GM18519 (cell line): Measurements from ENCODE around the gene GCNT3.

ENCODE experiments used
- ATAC-seq: cut with Tn5 transposase; IDR thresholded peaks from one replicate; pipeline ENCODE4 v1.9.1; 2021; ENCODE audit warnings: mild to moderate bottlenecking, moderate library complexity; ENCODE audit not compliant: unreplicated experiment, low FRiP score

GCNT3 gene, protein sequence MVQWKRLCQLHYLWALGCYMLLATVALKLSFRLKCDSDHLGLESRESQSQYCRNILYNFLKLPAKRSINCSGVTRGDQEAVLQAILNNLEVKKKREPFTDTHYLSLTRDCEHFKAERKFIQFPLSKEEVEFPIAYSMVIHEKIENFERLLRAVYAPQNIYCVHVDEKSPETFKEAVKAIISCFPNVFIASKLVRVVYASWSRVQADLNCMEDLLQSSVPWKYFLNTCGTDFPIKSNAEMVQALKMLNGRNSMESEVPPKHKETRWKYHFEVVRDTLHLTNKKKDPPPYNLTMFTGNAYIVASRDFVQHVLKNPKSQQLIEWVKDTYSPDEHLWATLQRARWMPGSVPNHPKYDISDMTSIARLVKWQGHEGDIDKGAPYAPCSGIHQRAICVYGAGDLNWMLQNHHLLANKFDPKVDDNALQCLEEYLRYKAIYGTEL

GRCh38 chr15:59611276-59612260, at the start of gene GCNT3:
Gene GCNT3, plus strand, starts transcription at chr15:59611783. Its CDS starts 6,456 bp downstream, at chr15:59618239.
- no peak for ATAC-seq

GRCh38 chr15:59562448-59563186, 49.0 kb upstream of the GCNT3 start:
- no peak for ATAC-seq

GRCh38 chr15:59565299-59565698, 46.3 kb upstream of the GCNT3 start:
- no peak for ATAC-seq

DNA sequence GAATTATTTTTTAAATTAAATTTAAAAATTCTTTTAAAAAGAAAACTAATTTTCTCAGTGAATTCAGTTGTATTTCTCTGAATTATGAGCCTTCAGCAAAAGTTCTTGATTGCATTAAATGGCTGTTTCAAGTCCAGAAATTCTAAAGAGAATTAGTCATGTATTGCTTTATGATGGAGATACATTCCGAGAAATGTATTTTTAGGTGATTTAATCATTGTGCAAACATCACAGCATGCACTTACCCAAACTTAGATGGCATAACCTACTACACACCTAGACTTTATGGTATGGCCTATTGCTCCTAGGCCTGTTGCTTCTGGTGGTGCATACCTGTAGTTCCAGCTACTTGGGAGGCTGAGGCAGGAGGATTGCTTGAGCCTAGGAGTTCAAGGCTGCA, 44.3 kb upstream of the GCNT3 start:
- ATAC-seq = no peak

GRCh38 chr15:59569477-59569876, 42.1 kb upstream of the GCNT3 start:
- ATAC-seq = no peak

- no peak for ATAC-seq
These were observed 41.3 kb upstream of the GCNT3 start for GRCh38 chr15:59570315-59570714.

GRCh38 chr15:59571606-59572005, 40.0 kb upstream of the GCNT3 start:
- ATAC-seq = no peak

GRCh38 chr15:59583088-59583487, 28.5 kb upstream of the GCNT3 start:
- no peak for ATAC-seq

GRCh38 chr15:59587085-59587826, 24.3 kb upstream of the GCNT3 start:
- ATAC-seq = no peak

DNA sequence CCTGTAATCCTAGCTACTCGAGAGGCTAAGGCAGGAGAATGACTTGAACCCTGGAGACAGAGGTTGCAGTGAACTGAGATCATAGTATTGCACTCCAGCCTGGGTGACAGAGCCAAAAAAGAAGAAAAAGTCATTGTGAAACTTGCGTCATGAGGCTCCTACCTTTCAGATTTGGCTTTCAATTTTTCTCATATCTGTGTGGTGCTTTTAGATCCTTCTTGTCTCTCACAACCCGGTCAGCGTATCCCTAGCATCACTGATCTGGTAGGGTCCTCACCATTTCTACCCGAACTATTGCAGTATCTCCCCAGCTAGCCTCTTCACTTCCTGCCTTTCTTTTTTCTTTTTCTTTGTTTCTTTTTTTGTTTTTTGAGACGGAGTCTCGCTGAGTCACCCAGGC, 21.6 kb upstream of the GCNT3 start:
- ATAC-seq = no peak

GRCh38 chr15:59591356-59591755, 20.2 kb upstream of the GCNT3 start:
- no peak for ATAC-seq

- no peak for ATAC-seq
These were observed 17.1 kb upstream of the GCNT3 start for GRCh38 chr15:59594493-59594942.

DNA sequence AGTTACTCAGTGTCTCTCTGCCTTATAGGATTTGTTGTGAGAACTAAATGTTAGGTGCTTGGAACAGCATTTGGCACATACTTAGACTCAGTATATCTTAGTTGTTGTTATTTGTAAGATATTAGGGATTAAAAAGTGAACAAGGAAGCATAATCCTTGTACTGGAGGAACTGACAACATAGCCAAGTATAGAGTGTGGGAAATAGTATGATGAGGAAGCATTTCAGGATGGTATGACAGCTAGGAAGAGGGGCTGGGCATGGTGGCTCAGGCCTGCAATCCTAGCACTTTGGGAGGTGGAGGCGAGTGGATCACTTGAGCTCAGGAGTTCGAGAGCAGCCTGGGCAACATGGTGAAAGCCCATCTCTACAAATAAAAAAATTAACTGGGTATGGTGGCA, 16.6 kb upstream of the GCNT3 start:
- ATAC-seq = no peak

GRCh38 chr15:59595434-59595915, 16.1 kb upstream of the GCNT3 start:
- ATAC-seq = no peak

- no peak for ATAC-seq
These were observed 14.9 kb upstream of the GCNT3 start for GRCh38 chr15:59596640-59597039.

- ATAC-seq = no peak
These were observed 13.1 kb upstream of the GCNT3 start for GRCh38 chr15:59598461-59598860.

- no peak for ATAC-seq
These were observed 5.6 kb upstream of the GCNT3 start for GRCh38 chr15:59605994-59606393.

DNA sequence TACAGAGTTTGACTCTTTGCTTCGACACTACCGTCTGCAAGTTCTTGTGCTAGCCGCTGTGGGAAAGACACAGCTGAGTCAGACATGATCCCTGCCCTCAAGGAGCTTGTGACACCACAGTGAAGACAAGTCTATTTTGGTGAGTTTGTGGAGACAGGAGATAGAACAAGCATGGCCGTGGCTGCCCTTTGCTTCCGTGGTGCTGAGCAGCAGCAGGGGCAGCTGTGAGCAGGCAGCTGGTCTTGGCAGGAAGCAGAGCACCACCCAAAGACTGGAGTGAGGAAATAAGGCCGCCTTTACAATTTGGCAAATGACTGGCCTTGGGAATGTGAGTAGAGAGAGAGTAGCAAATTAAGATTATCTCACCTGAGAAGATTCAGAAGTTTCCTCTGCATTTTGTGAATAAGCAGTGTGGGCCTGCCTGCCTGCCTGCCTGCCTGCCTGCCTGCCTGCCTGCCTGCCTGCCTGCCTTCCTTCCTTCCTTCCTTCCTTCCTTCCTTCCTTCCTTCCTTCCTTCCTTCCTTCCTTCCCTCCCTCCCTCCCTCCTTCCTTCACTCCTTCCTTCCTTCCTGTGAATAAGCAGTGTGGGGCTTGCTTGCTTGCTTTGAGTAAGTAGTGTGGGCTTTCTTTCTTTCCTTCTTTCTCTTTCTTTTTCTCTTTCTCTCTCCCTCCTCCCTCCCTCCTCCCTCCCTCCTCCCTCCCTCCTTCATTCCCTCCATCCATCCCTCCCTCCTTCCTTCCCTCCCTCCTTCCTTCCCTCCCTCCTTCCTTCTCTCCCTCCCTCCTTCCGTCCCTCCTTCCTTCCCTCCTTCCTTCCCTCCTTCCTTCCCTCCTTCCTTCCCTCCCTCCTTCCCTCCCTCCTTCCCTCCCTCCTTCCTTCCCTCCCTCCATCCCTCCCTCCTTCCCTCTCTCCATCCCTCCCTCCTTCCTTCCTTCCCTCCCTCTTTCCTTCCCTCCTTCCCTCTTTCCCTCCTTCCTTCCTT, 1.6 kb upstream of the GCNT3 start:
- no peak for ATAC-seq

DNA sequence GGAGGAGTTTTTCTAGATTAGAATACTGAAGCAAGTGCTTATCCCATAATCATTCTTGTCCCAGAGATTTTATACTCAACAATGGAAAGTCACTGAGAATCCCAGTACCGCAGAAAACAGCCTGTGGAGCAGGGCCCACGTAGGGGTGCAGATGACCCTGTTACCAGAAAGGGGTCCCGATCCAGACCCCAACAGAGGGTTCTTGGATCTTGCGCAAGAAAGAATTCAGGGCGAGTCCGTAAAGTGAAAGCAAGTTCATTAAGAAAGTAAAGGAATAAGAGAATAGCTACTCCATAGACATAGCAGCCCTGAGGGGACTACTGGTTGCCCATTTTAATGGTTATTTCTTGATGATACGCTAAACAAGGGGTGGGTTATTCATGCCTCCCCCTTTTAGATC, 2.6 kb downstream of the GCNT3 start:
- ATAC-seq = no peak
